Activated T-cell treated with anti-CD3 and anti-CD28 coated beads, Interleukin-2, amount 50 U/mL, for 48 hours (primary cell): ENCODE data around the gene PSMG3.
A peak's percentile ranks its signal among the peaks of the same experiment; 100 is the strongest.

Experiments used
- DNase-seq, 2 experiments: peaks; one replicate each; pipeline ENCODE4 v3.0.0-alpha.2; 2020

PSMG3 gene

DNA sequence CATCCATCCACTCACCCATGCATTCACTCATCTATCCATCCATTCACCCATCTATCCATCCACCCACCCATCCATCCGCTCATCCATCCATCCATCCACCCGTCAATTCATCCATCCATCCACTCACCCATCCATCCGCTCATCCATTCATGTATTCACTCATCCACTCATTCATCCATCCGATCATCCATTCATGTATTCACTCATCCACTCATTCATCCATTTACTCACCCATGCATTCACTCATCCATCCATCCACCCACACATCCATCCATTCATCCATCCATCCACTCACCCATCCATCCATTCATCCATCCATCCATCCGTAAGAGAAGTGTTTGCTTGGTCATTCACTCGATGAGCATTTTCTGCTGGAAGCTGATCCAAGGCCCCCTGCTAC, 8.7 kb upstream of the PSMG3 start:
- DNase-seq: no peak

DNA sequence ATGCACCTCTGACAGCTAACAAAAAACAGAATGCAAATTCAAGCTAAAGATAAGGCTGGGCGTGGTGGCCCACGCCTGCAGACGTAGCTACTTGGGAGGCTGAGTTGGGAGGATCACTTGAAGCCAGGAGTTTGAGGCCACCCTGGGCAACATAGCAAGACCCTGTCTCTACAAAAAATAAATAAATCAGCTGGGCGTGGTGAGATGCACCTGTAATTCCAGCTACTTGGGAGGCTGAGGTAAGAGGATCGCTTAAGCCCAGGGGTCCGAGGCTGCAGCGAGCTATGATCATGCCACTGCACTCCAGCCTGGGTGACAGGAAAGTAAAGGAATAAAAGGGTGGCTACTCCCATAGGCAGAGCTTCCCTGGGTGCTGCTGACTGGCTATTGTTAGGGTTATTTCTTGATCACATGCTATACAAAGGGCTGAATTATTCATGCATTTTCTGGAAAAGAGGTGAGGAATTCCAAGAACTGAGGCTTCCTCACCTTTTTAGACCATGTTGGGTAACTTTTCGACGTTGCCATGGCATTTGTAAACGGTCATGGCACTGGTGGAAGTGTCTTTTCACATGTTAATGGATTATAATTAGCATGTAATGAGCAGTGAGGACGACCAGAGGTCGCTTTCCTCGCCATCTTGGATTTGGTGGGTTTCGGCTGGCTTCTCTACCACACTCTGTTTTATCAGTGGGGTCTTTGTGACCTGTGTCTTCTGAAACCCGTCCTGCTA, 6.9 kb upstream of the PSMG3 start:
- DNase-seq: no peak

DNA sequence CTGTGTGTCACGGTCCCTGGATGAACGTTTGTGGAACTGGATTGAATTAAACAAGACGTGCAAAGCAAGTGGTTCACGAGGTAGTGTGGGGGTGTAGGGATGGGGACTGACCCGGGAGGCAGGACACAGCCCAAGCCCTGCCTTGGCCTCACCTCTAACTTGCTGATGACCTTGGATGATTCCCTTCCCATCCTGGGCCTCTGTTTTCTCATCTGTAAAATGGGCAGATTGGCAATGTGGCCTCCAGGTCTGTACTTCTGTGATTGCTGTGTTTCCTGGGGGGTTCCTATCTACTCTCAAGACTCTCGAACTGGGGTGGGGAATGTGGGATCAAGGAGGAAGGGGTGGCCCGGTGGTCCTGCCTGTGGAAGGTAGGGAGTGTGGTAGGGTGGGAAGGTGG, 6.0 kb upstream of the PSMG3 start:
- DNase-seq: no peak

DNA sequence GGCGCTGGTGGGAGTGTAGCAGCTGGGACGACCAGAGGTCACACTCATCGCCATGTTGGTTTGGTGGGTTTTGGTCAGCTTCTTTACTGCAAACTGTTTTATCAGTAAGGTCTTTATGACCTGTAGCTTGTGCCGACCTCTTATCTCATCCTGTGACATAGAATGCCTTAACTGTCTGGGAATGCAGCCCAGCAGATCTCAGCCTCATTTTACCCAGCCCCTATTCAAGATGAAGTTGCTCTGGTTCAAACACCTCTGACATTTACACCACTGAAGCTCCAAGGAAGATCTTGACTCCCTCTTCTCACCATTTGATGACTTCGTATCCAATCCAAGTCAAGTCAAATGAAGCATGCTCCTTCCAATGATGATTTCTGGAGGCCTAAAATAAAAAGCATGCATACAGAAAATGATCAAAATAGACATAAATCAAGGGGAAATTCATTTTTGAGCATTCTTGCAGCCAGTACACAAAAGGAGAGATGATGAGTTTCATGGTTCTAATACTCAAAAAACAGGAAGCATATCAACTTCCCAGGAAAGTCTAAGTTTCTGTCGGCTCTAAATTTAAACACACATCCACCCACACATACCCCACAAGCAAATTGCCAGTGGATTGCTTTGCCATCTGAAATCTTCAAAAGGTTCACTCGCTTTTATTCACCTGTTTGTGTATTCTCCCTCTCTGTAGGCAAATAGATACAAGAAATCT, 2.4 kb upstream of the PSMG3 start:
- DNase-seq: no peak

DNA sequence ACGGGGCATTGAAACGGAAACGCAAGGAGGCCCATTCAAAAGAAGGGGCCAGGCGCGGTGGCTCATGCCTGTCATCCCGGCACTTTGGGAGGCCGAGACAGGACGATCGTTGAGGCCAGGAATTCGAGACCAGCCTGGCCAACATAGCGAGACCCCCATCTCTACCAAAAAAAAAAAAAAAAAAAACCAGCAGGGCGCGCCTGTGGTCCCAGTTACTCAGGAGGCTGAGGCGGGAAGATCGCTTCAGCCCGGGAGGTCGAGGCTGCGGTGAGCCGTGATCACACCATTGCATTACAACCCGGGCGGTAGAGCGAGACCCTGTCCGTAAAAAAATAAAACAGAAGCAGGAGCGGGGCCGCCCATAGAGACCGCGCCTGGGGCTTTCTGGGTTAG, 396 bp downstream of the PSMG3 start:
- DNase-seq: no peak

DNA sequence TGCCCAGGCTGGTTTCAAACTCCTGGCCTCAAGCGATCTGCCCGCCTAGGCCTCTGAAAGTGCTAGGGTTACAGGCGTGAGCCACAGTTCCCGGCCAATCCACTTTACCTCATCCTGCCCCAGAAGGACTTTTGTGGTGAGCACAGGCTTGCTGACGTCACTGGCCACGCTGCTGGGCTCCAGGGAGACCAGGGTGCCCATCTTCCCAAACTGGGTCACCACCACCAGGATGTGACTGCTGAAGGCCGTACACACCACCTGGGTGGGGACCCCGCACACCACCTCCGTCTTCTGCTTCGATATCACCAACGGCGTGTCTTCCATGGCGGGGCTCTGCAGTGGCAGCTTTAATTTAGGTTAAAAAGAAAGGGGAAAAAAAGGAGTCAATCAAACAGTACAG, 816 bp downstream of the PSMG3 start:
- peak; percentile 53 to 61 for DNase-seq

DNA sequence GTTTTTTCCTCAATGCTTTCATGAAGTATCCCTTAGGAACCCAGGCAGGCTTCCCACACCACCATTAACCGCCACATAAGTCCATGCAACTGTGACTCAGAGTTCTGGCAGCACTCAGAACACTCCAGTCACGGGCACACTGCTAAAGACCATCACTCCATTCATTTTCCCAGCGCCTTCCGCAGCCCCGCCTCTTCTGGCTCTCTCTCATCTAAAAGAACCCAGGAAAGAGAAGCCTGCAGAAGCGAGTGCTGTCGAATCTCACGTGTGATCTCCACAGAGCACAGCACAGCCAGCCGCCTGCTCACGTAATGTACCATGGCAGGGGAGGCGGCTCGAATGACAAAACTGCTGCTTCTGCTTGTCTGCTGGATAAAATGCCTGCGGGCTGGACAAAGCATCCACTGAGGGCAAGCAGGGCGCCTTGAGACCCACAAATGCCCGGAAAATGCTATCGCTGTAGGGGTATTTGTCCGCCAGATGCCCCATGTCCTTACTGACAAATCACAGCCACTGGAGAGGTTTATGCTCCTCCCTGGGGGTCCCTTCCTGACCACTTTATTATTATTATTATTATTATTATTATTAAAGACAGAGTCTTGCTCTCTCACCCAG, 1.8 kb downstream of the PSMG3 start:
- no peak for DNase-seq

DNA sequence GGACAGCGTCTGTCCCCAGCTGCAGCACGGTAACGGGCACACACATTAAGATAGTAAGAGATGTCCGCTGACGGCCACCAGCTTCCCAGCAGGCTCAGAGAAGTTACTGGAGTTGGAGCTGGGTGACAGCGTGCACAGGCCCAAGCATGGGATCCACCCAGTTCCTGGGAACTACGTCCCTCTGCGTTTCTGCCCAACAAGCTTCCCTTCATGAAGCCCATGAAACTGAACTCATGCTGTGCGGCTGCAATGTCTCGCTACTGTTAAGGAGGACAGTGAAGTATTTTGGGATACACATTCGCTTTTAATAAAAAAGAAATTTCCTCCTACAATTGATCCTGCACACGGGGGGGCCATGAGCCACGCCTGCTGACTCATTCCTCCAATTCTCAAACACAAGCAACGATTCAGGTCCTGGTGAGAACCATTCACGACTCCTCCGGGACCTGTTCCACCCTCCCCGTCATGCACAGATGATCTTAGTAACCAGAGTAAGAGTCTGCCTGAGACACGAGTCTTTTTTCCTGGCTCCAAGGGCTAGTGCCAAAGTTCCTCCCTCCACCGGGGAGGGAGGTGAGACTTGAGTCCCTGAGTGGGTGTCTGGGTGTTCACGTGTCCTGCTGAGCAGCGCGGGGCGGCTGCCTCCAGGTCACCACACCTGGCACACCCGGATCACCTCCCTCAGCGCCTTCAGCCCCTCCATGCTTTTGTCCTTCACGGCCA, 2.6 kb downstream of the PSMG3 start:
- DNase-seq: no peak

DNA sequence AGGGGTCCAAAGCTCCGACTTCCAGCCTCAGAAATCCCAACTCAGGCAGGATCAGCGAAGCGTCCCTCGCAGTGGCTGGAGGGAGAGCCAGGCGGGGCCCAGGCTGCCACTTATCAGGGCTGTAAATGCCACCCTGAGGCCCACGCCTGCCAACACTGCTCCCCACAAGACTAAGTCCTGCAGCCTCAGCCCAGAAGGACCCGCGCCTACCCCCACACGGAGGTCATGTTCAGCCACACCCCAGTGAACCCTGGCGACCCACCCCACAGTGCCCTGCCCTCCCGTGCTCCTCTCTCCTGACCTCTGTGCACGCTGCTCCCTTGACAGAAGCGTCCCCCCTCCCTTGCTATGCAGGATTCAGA, 3.2 kb downstream of the PSMG3 start:
- DNase-seq: no peak

DNA sequence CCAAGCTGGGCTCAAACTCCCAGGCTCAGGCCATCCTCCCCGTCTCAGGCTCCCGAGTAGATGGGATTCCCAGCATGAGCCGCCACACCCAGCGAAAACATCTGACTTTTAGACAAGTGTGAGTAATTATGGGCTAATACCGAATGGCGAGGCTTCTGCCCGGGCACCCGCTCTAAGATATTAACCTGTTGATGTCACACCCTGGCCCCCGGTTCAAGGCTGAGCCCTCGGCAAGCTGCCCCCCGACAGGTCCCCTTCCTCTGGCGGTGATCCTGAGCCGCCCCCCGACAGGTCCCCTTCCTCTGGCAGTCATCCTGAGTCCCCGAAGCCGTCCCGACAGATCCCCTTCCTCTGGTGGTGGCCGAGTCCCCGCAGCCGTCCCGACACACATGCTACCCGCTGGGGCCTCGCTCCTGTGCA, 5.2 kb downstream of the PSMG3 start:
- no peak for DNase-seq

DNA sequence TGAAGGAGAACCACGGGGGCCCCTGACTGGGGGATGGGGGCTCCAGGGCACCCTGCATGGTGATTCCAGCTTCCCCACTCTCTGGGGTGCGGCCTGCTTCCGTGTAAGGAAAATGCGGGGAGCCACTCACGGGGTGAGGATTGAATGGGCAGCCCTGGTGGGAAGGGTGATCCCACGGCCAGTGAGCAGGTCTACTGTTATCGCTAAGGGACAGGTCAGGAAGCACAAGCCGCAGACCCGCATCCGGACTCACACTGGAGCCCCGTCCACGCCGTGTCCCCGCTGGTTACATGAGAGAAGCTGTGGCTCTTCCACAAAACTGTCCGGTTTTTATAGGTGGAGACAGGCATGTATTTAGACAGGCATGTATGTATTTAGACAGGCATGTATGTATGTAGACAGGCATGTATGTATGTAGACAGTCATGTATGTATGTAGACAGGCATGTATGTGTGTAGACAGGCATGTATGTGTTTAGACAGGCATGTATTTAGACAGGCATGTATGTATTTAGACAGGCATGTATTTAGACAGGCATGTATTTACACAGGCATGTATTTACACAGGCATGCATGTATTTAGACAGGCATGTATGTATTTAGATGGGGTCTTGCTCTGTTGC, 5.7 kb downstream of the PSMG3 start:
- DNase-seq: no peak

DNA sequence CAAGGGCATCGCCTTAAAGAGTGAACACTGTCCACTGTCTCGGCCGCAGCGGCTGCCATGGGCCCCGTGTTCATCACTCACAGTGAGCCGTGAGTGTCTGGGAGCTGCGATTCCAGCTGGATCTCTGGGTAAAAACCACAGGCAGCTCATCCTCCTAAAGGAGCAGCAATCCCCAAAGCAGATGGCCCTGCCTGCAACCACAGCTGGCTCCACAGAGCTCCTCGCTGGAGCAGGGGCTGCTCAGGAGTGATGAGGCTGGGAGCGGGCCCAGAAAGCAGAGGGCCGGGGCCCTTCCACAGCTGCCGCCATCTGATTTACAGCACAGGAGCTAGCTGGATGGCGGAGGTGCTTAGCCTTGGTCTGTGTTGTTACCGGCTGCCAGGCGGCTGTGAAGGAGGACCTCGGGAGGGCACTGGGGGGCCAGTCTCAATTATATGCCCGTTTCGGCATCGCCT, 7.2 kb downstream of the PSMG3 start:
- DNase-seq: no peak

DNA sequence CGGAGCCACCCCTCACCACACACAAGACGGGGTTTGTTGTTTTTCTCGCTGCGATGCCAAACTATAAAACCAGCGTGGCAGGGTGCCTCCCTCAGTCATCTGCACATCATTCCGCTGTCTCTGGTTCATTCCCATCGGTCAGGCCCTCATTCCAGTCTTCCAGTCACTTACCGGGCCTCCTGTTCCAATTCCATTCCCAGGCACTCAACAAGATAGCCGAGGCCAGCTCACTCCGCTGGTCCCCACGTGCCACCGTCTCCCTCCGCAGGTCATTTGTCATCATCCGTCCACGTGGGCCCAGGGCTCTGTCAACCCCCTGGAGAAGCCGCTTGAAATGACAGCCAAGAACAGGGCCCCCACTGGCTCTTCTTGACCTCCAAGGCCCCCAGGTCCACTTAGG, 7.7 kb downstream of the PSMG3 start:
- no peak for DNase-seq

DNA sequence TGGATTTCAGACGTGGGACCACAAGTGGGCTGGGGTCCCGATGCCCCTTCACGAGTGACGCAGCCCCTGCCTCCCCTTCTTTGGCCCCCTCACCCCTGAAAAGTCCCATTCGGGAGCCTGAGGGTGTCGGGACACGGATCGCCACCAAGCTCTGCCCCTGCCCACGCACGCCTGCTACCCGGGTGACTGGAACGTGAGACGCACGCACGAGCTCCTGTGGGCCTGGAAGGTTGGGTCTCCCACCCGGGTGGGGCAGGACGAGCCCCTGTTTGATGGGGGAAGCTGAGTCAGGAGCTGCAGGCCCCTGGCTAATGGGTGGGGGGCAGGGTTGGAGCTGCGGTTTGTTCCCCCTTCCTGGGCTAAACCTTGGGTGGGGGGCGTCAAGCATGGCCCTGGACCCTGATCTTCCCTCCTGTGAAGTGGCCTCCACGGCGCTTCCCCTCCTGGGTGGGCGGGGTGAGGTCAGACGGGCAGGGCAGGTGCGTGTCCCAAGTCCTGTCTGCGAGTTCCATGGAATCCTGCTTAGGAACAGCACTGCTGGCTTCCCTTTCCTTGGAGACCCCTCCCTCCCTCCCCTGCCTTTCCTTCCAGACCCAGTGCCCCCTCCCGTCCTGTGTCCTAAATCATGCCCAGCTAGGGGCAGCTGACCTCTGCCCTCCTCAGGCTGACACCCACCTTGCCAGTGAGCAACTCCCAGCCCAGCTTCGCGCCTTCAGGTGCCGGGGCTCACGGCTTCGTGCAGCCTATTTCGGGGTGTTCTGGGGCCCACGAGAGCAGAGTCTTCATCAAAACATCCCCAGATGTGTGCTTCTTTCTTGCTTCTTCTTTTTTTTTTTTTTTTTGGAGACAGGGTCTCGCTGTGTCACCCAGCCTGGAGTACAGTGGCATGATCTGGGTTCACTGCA, 8.5 kb downstream of the PSMG3 start:
- no peak for DNase-seq

DNA sequence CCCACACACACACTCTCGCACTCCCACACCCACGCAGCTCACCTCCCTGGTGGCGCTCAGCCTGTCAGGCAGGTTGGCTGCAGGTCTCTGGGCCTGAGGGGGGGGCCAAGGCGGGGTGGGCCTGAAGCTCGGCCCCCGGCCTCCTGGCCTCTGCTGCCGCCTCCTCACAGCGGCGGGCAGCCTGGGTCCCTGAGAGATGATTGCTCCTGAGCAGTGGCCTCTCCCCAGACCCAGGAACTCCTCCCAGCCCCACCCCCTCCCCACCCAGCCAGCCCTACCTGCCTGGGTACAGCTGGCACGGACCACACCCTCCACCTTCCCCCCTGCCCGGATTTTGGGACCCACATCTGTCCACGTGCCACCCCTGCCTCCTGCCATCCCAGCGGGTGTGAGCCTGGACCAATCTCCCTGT, 9.2 kb downstream of the PSMG3 start:
- no peak for DNase-seq

DNA sequence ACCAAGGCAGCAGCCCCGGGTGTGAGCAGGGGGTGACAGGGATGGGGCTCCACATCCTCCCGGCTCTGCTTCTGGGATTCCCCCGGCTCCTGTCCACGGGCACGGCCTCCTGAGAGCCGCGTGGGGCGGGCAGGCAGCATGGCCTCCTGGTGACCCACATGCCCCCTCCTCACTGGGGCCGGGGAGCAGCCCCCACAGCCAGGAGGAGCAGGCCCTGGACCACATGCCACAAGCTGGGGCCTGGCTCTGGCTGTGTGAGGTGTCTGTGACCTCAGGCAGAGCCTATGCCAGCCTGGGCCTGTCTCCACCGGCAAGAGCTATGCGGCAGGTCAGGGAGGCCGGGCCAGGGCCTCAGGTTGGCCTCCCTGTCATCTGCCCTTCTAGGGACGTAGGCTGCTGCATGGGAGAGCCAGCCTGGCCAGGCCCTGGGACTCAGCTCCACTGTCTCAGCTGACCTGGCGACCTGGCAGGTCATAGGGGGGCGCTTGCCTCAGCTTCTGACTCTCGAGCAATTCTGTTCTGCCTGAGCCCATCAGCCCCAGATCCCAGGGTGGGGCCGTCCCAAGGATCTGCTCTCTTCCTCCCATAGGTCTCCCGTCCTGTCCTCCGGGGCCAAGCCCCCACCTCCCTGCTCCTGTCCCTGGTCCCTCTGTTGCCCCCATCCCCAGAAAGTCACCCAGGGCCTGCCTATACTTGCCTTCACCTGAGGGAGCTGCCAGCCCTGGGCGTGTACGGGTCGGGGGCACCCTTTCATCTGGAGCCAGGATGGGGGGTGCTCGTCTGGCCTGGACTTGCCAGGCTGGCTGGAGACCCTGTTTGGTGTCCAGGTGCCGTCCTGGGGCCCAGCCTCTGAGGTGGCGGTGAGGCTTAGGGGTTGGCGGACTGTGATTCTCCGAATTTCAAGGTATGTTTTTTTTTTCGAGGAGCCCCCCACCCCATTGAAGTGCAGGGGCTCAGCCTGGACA, 9.9 kb downstream of the PSMG3 start:
- DNase-seq: no peak

DNA sequence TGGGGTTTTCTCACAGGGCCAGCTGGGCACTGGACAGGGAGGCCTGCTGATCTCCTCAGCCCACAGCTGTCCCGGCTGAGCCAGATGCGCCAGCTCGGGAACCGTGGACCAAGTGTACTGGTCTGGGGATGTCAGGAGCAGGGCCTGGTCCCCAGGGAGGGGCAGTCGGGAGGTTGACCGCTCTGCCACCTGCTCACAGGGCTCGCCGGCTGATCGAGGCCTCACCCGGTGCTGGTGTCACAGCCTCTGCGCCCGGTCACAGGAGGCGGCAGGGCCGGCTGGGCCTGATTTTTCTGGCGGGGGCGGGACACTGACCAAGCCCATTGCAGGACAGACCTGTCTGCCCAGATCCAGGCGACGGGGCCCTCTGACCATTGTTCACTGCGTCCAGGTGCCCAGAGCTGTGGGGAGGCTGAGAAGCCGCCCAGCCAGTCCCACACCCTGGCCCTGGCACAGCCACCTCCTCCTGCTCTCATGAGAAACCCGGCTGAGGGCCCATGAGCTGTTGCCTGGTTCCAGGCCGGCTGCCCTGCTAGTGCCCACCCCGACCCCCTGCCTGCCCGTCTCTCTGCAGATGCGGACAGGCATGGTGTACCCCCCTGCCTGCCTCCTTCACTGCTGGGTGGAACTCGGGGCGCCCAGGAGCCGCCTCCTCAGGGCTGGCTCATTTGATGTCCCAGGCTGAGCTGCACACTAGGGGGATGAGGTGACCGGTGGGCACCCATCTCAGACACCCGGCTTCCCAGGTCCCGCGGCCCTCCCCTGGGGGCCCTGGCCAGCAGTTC, 10.8 kb downstream of the PSMG3 start:
- no peak for DNase-seq

DNA sequence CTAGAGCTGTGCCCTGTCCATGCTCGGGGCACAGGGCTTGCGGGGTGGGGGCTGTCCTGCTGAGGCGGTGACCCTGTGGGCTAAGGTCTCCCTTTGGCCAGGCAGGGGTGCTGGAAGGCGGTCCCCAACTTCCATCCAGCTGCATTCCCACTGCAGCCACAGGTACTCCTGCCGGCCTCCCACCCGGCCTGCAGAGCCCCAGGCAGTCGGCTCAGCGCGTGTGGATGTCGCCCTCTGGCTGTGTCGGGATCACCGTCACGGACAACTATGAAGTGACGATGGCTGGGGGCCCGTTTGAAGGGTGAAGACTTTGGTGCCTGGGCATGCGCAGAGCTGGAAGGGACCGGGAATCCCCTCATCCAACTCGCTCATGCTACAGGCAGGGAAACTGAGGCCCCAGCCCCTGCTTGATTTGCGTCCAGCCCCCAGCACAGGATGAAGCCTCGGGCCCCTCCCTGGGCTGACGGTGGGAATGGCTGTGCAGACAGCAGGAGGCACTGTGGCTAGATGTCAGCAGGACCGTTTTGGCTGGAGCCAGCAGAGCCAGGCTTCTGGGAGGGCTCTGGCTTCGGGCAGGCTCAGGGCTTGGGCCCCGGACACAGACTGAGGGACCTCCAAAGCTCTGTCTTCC, 11.5 kb downstream of the PSMG3 start:
- DNase-seq: no peak

DNA sequence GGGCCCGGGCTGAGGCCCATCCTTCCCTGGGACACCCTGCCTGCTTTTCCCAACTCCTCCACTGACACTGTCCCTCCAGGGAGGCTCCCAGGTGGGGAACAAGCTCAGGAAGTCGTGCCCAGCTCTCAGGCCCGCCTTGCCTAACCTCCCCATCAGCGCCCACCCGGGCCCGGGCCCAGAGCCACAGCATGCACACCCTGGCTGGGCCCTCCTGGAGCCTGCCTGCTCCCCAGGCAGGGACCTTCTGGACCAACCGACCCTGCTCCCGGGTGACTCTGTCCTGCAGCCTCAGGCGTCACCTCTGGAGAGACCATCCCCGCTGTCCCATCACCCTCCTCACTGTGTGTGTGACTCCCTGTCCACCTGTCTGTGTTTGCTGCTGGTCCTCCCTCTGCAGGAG, 12.1 kb downstream of the PSMG3 start:
- no peak for DNase-seq
